ENCODE data around the gene BEAN1. TPM values are rescaled to one million over a fixed set of nuclear protein-coding genes. Genes with fewer than 3 reads are reported as not detected.

BEAN1 gene
- total and polyA plus RNA-seq, 2 donors (not counting 1 experiment from before 2014, with no cell fraction given) = 0.07 TPM; not detected in 1

- Histone ChIP-seq H3K36me3 (ENCODE audit: control insufficient read depth, insufficient read depth, low read length) (no peaks in the 10 kb centered on the region), H3K9me3 (ENCODE audit: control insufficient read depth, insufficient read depth, low read depth, low read length) (no peaks in the 10 kb centered on the region), H3K4me1 (ENCODE audit: control insufficient read depth, extremely low read depth, insufficient read depth, low read length) (no peaks in the 10 kb centered on the region), H3K79me2 (ENCODE audit: control insufficient read depth, insufficient read depth, low read length) (no peaks in the 10 kb centered on the region), H3K4me2 (ENCODE audit: extremely low read depth, insufficient read depth, low read length) (no peak overlapping the region), H3K4me3 (replicated peaks in 1 of 4; ENCODE audit: control extremely low read depth in 1 of 4, insufficient read depth in 1 of 4, low read depth in 3 of 4, low read length in 4 of 4) (no peak overlapping the region), H2AFZ (ENCODE audit: low read length) (no peak overlapping the region), H3K27me3 (ENCODE audit: control insufficient read depth, insufficient read depth, low read length) (peaks cover 5% of the 10 kb centered on the region), H3K9ac (ENCODE audit: insufficient read depth, low read length) (no peak overlapping the region), H4K20me1 (ENCODE audit: control insufficient read depth, extremely low read depth, insufficient read depth, low read length) (no peaks in the 10 kb centered on the region), H3K27ac (ENCODE audit: insufficient read depth, low read length) (no peak overlapping the region)
- TF ChIP-seq CTCF (conservative IDR thresholded peaks at IDR 0.05 in 1 of 2, IDR thresholded peaks at IDR 0.05 in 1 of 2; ENCODE audit: low read depth in 1 of 2, low read length in 2 of 2) (no peak), EZH2 (IDR thresholded peaks at IDR 0.05; ENCODE audit: low read length, missing control alignments) (no peak)
- no peak for DNase-seq (ENCODE audit: low read depth in 2 of 2)
Measured at GRCh38 chr16:66395806-66396555, 31.1 kb upstream of the BEAN1 start.

- H3K27ac ChIP-seq (ENCODE audit: insufficient read depth, low read length) = no peak overlapping the region
- H3K9me3 ChIP-seq (ENCODE audit: control insufficient read depth, insufficient read depth, low read depth, low read length) = no peaks in the 10 kb centered on the region
- no peak overlapping the region for H2AFZ ChIP-seq (ENCODE audit: low read length)
- TF ChIP-seq EZH2 (IDR thresholded peaks at IDR 0.05; ENCODE audit: low read length, missing control alignments) = no peak
- TF ChIP-seq CTCF (conservative IDR thresholded peaks at IDR 0.05 in 1 of 2, IDR thresholded peaks at IDR 0.05 in 1 of 2; ENCODE audit: low read depth in 1 of 2, low read length in 2 of 2) = no peak
- no peaks in the 10 kb centered on the region for H4K20me1 ChIP-seq (ENCODE audit: control insufficient read depth, extremely low read depth, insufficient read depth, low read length)
- H3K4me2 ChIP-seq (ENCODE audit: extremely low read depth, insufficient read depth, low read length) = no peak overlapping the region
- H3K27me3 ChIP-seq (ENCODE audit: control insufficient read depth, insufficient read depth, low read length) = peaks cover 5% of the 10 kb centered on the region
- H3K4me3 ChIP-seq (replicated peaks in 1 of 4; ENCODE audit: control extremely low read depth in 1 of 4, insufficient read depth in 1 of 4, low read depth in 3 of 4, low read length in 4 of 4) = no peak overlapping the region
- no peak for DNase-seq (ENCODE audit: low read depth in 2 of 2)
- no peaks in the 10 kb centered on the region for H3K36me3 ChIP-seq (ENCODE audit: control insufficient read depth, insufficient read depth, low read length)
- no peaks in the 10 kb centered on the region for H3K4me1 ChIP-seq (ENCODE audit: control insufficient read depth, extremely low read depth, insufficient read depth, low read length)
- H3K79me2 ChIP-seq (ENCODE audit: control insufficient read depth, insufficient read depth, low read length) = no peaks in the 10 kb centered on the region
- no peak overlapping the region for H3K9ac ChIP-seq (ENCODE audit: insufficient read depth, low read length)
Measured at GRCh38 chr16:66397736-66398433, 29.2 kb upstream of the BEAN1 start.

DNA sequence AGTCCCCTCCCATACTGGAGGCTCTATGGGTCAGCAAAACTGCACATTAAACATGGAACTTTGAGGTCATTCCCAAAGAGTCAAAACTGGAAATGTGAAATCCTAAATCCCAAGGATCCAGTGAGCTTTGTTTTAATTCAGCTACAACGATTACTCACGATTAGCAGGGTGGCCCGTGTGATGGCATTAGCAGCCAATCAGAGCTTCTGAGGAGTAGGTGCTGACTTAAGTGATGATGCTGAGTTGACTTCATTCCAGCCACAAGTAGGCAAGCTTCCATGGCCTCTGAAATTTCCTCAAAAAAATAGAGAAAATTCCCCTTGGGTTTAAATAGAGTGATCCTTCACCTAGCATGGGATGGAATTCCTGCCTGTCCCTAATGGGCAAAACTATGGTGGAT lies 28.1 kb upstream of the BEAN1 start:
- H3K4me1 ChIP-seq (ENCODE audit: control insufficient read depth, extremely low read depth, insufficient read depth, low read length) = no peaks in the 10 kb centered on the region
- no peaks in the 10 kb centered on the region for H3K79me2 ChIP-seq (ENCODE audit: control insufficient read depth, insufficient read depth, low read length)
- H3K9ac ChIP-seq (ENCODE audit: insufficient read depth, low read length) = no peak overlapping the region
- DNase-seq (ENCODE audit: low read depth in 2 of 2) = peak in 1 of 2 donors; percentile 18
- H3K36me3 ChIP-seq (ENCODE audit: control insufficient read depth, insufficient read depth, low read length) = no peaks in the 10 kb centered on the region
- TF ChIP-seq CTCF (conservative IDR thresholded peaks at IDR 0.05 in 1 of 2, IDR thresholded peaks at IDR 0.05 in 1 of 2; ENCODE audit: low read depth in 1 of 2, low read length in 2 of 2) = no peak
- TF ChIP-seq EZH2 (IDR thresholded peaks at IDR 0.05; ENCODE audit: low read length, missing control alignments) = no peak
- H3K9me3 ChIP-seq (ENCODE audit: control insufficient read depth, insufficient read depth, low read depth, low read length) = no peaks in the 10 kb centered on the region
- H4K20me1 ChIP-seq (ENCODE audit: control insufficient read depth, extremely low read depth, insufficient read depth, low read length) = no peaks in the 10 kb centered on the region
- no peak overlapping the region for H3K4me2 ChIP-seq (ENCODE audit: extremely low read depth, insufficient read depth, low read length)
- no peak overlapping the region for H3K27ac ChIP-seq (ENCODE audit: insufficient read depth, low read length)
- no peak overlapping the region for H2AFZ ChIP-seq (ENCODE audit: low read length)
- peaks cover 5% of the 10 kb centered on the region for H3K27me3 ChIP-seq (ENCODE audit: control insufficient read depth, insufficient read depth, low read length)
- no peak overlapping the region for H3K4me3 ChIP-seq (replicated peaks in 1 of 4; ENCODE audit: control extremely low read depth in 1 of 4, insufficient read depth in 1 of 4, low read depth in 3 of 4, low read length in 4 of 4)

Measured in fibroblast of lung (primary cell).